HUDEP-2 (cell line): Measurements from ENCODE around the gene CCDC127.

Experiments
- DNase-seq, 76 experiments: peaks; one replicate each; lab custom pipeline; 2025; ENCODE audit not compliant: unreplicated experiment in 76 of 76; lab: John Stamatoyannopoulos, UW

The CCDC127 gene

DNA sequence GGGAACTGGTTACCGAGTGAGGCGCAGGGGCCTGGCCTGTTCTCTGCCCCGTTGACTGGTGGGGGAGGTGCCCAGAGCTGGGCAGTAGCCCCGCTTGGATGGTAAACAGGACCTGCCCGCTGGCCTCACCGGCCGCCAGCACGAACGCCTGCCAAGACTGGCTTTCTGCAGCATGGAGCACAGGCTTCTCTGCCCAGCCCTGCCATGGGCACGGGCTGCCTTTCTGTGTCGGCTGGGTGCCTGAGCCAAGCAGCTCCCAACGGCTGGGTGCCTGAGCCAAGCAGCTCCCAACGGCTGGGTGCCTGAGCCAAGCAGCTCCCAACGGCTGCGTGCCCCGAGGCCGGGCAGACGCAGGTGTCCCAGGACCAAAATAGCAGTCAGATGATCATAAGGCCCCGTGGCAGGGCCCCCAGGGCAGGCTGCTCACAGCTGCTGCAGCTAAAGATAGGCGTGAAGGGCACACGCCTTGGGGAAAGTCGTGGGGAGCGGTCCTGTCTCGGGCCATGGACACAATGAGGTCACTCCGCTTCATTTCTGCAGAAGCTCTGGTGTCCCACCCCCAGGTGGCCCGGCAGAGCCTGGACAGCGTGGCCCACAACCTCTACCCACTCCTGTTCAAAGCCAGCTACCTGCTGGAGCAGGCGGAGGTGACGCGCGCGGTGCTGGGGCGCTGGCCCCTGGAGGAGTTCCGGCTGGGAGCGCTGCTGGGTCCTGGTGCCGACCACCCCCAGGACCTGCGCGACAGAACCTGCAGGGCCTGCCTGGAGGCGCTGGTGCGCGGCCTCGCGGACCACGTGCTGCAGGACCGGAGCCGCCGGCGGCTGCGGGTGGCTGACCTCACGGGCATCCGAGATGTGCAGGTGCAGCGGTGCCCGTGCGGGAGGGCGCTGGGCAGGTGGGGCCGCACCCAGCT lies 26.7 kb downstream of the CCDC127 start, which contains the start of gene LRRC14B:
LRRC14B (plus strand) TSS at position 460 of the 913 bp plus-strand sequence; CDS start at position 504, 44 bp downstream.
- peak in 7 of 76 experiments; percentile 8 to 24 (median 13) for DNase-seq

- no peak for DNase-seq
These were observed 27.5 kb downstream of the CCDC127 start for GRCh38 chr5:190366-191035.

GRCh38 chr5:189976-190365 lies 28.0 kb downstream of the CCDC127 start:
- no peak for DNase-seq

DNA sequence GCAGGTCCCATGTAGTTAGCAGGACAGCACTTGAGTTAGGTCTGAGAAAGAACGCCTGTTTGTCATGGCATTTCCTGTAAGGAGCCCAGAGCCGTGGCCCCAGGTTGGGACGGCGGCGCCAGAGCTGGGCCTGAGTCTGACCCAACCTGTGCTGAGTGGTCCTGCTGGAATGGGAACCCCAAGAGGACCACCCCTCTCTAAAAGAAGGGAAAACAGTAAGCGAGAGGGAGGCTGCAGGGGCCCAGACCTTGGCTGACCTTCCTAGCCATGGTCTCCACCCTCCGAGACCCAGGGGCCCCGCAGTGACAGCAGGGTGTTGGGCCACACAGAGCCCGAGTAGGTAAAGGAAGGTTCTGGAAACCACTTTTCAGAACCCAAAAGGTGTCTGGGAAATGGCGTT lies 28.5 kb downstream of the CCDC127 start:
- no peak for DNase-seq

DNA sequence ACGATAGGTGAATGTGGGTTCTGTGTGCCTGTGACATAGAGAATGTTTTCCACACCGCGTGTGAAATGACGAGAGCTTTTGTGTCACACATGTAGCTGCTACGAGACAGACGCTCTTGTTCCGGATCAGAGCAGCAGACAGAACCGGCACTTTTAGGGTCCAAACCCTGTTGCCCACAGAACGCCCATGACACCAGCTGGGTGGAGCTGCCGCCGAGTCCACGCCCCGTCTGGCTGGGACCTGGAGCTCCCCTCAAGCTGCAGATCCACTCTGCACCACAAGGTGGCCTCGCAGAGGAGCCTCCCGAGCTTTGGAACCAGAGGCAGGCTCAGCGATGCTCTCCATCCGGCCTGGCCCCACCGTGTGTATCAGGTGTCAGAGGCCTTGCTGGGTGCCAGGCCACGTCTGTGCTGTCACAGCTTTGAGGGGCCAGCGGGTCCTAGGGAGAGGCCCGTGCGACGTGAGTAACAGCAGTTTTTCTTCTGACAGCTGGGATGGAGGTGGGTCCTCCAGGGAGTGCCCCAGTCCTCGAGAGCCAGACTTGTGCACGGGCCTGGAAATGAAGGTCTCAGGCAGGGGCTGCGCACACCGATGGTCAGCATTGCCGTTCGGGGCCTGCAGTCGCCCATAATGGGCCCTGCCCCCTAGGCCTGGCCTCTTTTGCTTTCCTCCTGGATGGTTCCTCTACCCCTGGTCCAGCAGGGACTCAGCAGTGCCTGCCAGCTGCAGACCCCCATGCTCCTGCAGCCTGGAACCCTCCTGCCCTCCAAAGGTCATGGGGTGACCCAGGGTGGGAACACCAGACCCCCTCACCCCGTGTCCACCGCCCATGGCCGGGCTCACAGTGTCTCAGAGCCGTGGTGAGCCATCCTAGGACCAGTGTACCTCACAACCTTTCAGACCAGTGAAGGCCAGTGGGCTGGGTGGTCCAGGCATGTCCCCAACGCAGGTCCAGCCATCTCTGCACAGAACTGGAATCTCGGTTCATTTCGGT lies 29.2 kb downstream of the CCDC127 start:
- DNase-seq = peak in 74 of 76 experiments; percentile 10 to 89 (median 72)

DNA sequence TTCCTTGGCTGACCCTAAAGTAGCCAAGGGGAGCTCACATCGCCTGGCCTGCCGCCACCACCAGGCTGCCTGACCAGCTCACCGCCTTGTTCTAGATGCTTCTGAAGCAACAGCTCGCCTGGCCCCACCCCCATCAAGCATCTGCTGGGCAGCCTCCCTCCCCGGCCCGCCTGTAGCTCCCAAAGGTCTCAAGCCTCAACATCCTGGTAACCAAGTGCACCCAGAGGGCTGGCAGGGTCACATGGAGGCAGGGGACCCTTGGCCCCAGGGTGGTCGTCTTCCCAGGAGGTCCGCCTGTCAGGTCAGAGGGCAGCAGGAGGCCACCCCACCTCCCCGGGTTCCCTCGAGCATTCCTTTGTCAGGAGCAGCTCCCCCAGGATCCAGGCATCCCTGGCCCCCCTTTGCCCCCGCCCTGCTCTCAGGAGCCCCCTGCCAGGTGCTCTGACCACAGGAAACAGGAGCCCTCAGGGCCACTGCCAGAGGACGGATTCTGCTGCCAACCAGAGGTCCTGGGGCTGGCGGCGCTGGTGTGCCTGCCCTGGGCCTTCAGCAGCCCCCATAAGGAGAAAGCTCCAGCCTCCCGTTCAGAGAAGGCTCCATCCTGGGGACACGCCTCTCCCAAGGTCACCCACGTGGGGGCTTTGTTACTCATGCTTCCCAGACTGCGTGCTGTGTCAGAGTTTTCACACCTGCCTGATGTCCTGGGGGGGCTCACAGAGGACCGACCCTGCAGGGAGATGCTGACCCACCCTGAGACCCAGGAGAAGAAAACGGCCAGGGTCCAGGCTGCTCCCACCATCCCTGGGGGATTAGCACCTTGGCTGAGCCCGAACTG lies 30.1 kb downstream of the CCDC127 start:
- no peak for DNase-seq

GRCh38 chr5:187042-187431 lies 30.9 kb downstream of the CCDC127 start:
- DNase-seq = no peak

DNA sequence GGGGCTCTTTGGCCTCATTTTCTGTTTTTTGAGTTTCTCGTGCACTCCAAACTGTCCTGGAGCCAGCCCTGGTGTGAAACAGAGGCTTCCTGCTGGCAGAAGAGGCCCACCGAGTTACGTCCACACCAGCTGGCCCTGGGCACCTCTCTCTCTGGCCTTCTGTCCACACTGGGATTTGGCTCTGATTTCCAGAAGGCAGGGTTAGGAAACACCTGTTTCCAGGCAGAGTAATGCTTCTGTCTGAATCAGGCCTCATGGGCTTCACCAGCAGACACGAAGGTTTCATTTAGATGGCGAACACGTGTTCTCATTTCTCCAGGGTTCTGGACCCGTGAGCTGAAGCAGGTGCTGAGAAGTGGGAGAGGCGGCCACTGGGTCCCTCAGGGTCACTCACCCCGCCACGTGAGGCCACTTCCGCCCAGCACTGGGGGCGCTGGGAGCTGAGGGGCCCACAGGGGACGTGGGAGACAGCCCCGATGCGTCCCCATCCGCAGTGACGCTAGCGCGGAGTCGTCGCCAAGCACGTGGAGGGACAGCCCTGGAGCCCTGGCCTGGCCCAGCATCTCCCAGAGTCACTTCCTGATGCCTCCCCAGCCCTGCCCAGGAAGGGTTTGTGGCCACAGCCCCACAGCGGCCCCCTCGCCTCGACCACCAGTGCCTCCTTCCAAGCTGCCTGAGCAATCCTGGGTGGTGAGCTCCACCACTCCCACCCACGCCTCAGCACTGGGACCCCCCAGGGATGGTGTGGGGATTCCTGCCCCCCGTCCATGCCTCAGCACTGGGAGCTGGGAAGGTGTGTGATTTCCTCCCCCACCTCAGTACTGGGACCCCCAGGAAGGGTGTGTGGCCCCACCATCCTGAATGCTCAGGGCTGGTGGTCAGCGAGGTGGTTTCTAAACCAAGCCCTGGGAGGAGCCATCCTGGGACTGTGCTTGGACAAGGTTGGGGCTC lies 31.6 kb downstream of the CCDC127 start:
- DNase-seq = no peak

- no peak for DNase-seq
These were observed 32.6 kb downstream of the CCDC127 start for GRCh38 chr5:185095-186070.

GRCh38 chr5:184471-184870 lies 33.5 kb downstream of the CCDC127 start:
- no peak for DNase-seq

DNA sequence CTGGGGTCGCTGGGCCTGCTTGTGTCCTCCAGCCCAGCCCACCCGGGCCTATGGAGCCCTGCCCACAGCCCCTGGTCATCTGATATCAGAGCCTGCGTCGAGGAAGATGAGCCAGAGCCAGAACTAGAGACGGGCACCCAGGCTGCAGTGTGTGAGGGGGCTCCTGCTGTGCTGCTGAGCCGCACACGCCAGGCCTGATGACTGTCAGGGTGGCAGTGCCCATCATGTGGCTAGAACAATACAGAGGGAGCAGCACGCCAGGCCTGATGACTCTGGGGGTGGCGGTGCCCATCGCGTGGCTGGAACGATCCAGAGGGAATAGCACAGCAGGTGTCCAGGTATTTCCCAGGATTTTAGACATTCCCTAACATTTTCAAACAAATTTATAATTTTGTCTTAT lies 35.8 kb downstream of the CCDC127 start:
- no peak for DNase-seq

DNA sequence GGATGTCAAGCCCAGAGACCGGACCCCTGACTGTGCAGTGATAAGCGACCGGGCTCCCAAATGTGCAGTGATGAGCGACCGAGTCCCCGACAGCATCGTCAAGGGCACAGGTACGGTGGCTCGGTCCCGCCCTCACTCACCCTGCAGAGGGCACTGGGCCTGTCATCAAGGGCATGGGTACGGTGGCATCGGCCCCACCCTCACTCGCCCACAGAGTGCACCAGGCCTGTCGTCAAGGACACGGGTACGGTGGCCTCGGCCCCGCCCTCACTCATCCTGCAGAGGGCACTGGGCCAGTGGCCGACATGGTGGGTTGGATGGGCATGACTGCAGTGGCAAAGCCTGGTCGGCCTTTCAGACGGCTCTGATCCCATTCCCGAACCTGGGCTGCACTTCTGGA lies 36.4 kb downstream of the CCDC127 start:
- no peak for DNase-seq

DNA sequence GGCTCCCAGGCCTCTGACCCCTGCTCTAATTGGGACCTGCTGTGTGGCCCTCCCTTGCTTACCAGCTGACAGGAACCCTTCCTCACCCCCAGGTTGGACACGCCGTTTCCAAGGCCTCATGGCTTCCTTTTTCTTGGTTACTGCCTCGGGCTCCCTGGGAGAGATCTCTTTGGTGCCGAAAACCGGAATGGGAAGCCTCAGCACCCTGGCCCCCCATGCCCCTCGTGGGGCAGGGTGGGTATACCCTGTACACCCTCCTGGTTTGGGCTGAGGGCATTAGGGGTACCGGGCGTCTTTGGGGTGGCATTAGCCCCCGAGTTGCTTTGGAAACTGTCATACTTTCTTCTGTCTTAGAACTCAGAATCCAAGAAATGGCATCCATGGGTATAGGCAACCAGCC lies 36.8 kb downstream of the CCDC127 start:
- no peak for DNase-seq

DNA sequence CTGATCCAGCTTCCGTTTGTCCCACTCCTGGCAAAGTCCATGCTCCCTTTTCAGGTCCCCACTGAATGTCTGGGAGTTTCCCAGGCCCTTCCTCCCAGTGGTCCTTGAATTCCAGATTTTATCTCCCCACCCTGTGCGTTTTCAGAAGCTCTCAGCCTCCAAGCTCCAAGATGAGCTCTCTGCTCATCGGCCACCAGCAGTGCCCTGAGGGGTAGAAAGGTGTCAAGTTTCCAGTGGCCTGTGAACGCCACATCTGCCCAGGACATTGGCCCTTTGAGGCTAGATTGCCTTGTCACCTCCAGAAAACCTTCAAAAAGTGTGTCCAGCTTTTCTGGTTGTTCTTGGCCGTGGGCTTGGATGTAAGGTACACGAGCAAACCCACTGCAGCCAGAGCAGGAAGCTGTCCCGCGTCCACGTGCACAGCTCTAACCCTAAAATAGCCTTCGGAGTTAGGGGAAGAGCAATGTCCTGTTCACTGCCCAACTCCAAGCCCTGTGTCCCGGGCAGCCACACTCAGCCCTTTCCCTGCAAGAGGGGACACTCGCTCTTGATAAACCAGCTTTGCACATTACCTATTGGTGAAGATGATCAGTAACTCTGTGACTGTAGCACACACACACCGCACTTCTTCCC lies 37.6 kb downstream of the CCDC127 start:
- no peak for DNase-seq

DNA sequence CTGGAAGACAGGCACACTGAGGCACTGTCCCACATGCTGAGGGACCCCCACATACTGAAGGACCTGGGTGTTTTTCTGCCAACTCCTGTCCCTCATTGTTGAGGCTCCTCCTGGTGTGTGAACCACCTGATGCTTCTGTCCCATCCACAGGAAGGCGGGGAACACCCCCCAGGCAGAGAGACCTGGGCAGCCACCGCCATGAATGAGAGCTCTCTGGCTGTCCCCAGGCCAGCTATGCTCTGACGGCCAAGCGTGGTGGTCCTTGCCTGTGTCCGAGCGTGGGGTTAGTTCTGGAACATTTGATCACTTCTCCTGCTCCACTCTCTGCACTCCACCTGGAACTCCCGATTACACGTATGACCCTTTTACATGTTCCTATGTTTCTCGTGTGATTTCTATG lies 38.6 kb downstream of the CCDC127 start:
- DNase-seq = no peak

GRCh38 chr5:178110-178509 lies 39.8 kb downstream of the CCDC127 start:
- no peak for DNase-seq

DNA sequence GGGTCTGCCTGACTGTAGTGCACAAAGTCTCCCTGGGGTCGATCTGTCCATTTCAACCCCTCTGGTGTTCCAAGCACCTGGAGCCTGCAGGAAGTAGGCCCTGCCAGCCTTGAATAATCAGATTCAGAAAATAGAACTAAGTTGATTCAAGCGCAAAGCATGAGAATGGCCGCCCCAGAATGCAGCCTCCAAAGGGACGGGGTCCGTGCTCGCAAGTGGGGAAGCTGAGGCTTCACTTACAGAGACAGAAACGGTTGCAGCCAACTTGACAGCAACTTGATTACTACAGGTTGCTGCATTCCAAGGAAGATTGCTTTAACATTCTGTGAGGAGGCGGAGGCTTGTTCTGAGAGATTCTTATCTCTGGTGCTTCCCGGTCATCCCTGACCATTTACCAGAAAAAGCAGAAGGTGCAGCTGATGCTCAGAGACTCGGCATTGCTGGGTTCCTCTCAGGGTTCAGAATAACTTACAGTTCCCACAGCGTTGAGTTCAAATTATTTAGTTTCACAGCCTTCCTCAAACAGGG lies 41.6 kb downstream of the CCDC127 start:
- no peak for DNase-seq
